Liver (tissue), 9 donors: ENCODE results near the gene SLC24A1. TPM values are rescaled to one million over a fixed set of nuclear protein-coding genes. Genes with fewer than 3 reads are reported as not detected.

Source experiments
- DNase-seq: peaks from one replicate; pipeline ENCODE4 v3.0.0-alpha.2; 2017; ENCODE audit warnings: low spot score
- H3K27ac ChIP-seq, 2 donors: one replicate each; pipeline ENCODE4 v1.7.0; 2013; ENCODE audit warnings: inconsistent platforms in 2 of 2, low read length in 2 of 2, control low read depth in 1 of 2, low read depth in 1 of 2, mild to moderate bottlenecking in 1 of 2
- H3K27me3 ChIP-seq, 4 donors: one replicate each; pipeline versions ENCODE4 v1.6.1 to v1.7.0; 2013; ENCODE audit warnings: low read length in 3 of 4, inconsistent platforms in 1 of 4, mild to moderate bottlenecking in 1 of 4, moderate library complexity in 1 of 4; ENCODE audit not compliant: control insufficient read depth in 4 of 4, insufficient read depth in 4 of 4
- H3K36me3 ChIP-seq, 4 donors: one replicate each; pipeline versions ENCODE4 v1.6.1 to v1.7.0; 2013; ENCODE audit warnings: low read length in 3 of 4, mild to moderate bottlenecking in 3 of 4, low read depth in 1 of 4, moderate library complexity in 1 of 4; ENCODE audit not compliant: control insufficient read depth in 4 of 4, insufficient read depth in 3 of 4
- H3K4me1 ChIP-seq, 4 donors: one replicate each; pipeline versions ENCODE4 v1.6.1 to v1.7.0; 2013; ENCODE audit warnings: low read length in 3 of 4, mild to moderate bottlenecking in 3 of 4, moderate library complexity in 1 of 4; ENCODE audit not compliant: control insufficient read depth in 4 of 4, insufficient read depth in 4 of 4
- H3K4me3 ChIP-seq, 3 donors: one replicate each; pipeline versions ENCODE4 v1.6.1 to v1.7.0; 2013; ENCODE audit warnings: low read length in 3 of 3, control low read depth in 1 of 3, low read depth in 1 of 3, mild to moderate bottlenecking in 1 of 3
- H3K9ac ChIP-seq, 2 donors: one replicate each; pipeline ENCODE4 v1.7.0; 2013; ENCODE audit warnings: low read length in 2 of 2, mild to moderate bottlenecking in 2 of 2, moderate library complexity in 2 of 2, control low read depth in 1 of 2, low read depth in 1 of 2
- H3K9me3 ChIP-seq, 4 donors: one replicate each; pipeline versions ENCODE4 v1.6.1 to v1.7.0; 2013; ENCODE audit warnings: low read length in 3 of 4; ENCODE audit not compliant: control insufficient read depth in 4 of 4
- EGR1 ChIP-seq, 2 donors: IDR thresholded peaks; 2 replicates each; pipeline ENCODE4 v1.6.1; 2016 to 2018; ENCODE audit warnings: antibody characterized with exemption in 2 of 2, low read depth in 2 of 2
- FOXA1 ChIP-seq: IDR thresholded peaks from 2 replicates; pipeline ENCODE4 v1.6.1; 2016; ENCODE audit warnings: antibody characterized with exemption
- FOXA2 ChIP-seq: IDR thresholded peaks from 2 replicates; pipeline ENCODE4 v1.6.1; 2016; ENCODE audit warnings: antibody characterized with exemption
- GABPA ChIP-seq, 2 donors: IDR thresholded peaks in 1 of 2; conservative IDR thresholded peaks in 1 of 2; 2 replicates each; pipeline ENCODE4 v1.6.1; 2016; ENCODE audit warnings: antibody characterized with exemption in 2 of 2, mild to moderate bottlenecking in 1 of 2, moderate library complexity in 1 of 2
- HNF4A ChIP-seq, 2 donors: conservative IDR thresholded peaks; 2 replicates each; pipeline ENCODE4 v1.6.1; 2016; ENCODE audit warnings: antibody characterized with exemption in 2 of 2, mild to moderate bottlenecking in 2 of 2
- HNF4G ChIP-seq: IDR thresholded peaks from 2 replicates; pipeline ENCODE4 v1.6.1; 2016; ENCODE audit warnings: antibody characterized with exemption
- JUND ChIP-seq, 2 donors: IDR thresholded peaks; 2 replicates each; pipeline ENCODE4 v1.6.1; 2016; ENCODE audit warnings: antibody characterized with exemption in 2 of 2
- NR2F2 ChIP-seq: IDR thresholded peaks from 2 replicates; pipeline ENCODE4 v1.6.1; 2016; ENCODE audit warnings: antibody characterized with exemption
- RAD21 ChIP-seq, 2 donors: IDR thresholded peaks; 2 replicates each; pipeline ENCODE4 v1.6.1; 2016; ENCODE audit warnings: antibody characterized with exemption in 2 of 2, mild to moderate bottlenecking in 2 of 2
- REST ChIP-seq: IDR thresholded peaks from 2 replicates; pipeline ENCODE4 v1.6.1; 2016; ENCODE audit warnings: antibody characterized with exemption, mild to moderate bottlenecking
- RXRA ChIP-seq, 2 donors: IDR thresholded peaks; 2 replicates each; pipeline ENCODE4 v1.6.1; 2017 to 2018; ENCODE audit warnings: antibody characterized with exemption in 2 of 2, mild to moderate bottlenecking in 1 of 2
- SP1 ChIP-seq: IDR thresholded peaks from 2 replicates; pipeline ENCODE4 v1.6.1; 2018; ENCODE audit warnings: antibody characterized with exemption, mild to moderate bottlenecking
- TAF1 ChIP-seq: conservative IDR thresholded peaks from 2 replicates; pipeline ENCODE4 v1.6.1; 2016; ENCODE audit warnings: antibody characterized with exemption, mild to moderate bottlenecking
- YY1 ChIP-seq: IDR thresholded peaks from 2 replicates; pipeline ENCODE4 v1.6.1; 2016; ENCODE audit warnings: antibody characterized with exemption, mild to moderate bottlenecking
- ZBTB33 ChIP-seq: IDR thresholded peaks from 2 replicates; pipeline ENCODE4 v1.6.1; 2016; ENCODE audit warnings: antibody characterized with exemption
- WGBS: extraction: QIAGEN DNeasy Blood & Tissue Kit; methylation state at CpG from one replicate; pipeline ENCODE4 v1.1.7; 2013; 5-methylcytosine and 5-hydroxymethylcytosine counted together
- polyA plus RNA-seq, 2 donors: library from polyadenylated mRNA; stranded (reverse) in 1 of 2; unstranded in 1 of 2; fragments of 200-250 nt in 1 of 2; fragments of >200 nt in 1 of 2; fragmentation: Nextera tagmentation in 1 of 2; extraction: Ambion mirVana in 1 of 2; gene quantifications; one replicate each; pipeline versions ENCODE4 v1.2.1 to v1.2.3, GENCODE V29; 2013 to 2015
- total RNA-seq, 2 donors: library from RNA; depleted of rRNA; stranded (reverse); fragments of >200 nt; gene quantifications; one replicate each; pipeline ENCODE4 v1.2.3, GENCODE V29; 2014
- TF ChIP-seq, protein P1 (sequence below): IDR thresholded peaks from 2 replicates; pipeline ENCODE4 v1.6.1; 2016; ENCODE audit warnings: antibody characterized with exemption
- TF ChIP-seq, protein P2 (sequence below): fragments of 150-350 bp; IDR thresholded peaks from 2 replicates; pipeline ENCODE4 v1.5.1; 2017; ENCODE audit warnings: improper control_type of control experiment, low read depth, low read length; ENCODE audit not compliant: missing input control
- donor health status: healthy.
- donor health status: healthy.
- donor health status: healthy.
- donor health status: healthy.
- donor health status: healthy.

SLC24A1 gene
- total and polyA plus RNA-seq, 4 donors: 1.8 to 3.3 (median 2.2) TPM

DNA sequence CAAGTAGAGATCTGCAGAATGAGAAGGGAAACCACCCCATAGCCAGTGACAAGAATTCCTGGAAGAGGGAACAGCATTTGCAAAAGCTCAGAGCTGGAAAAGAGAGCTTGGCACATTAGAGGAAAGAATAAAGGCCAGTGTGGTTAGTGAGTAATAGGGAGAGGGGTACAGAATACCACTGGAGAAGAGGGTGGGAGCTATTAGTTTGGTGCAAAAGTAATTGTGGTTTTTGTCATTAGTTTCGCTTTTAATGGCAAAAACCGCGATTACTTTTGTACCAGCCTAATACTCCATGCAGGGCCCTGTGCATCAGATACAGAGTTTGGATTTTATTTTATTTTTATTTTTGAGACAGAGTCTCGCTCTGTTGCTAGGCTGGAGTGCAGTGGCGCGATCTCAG, 9.8 kb downstream of the SLC24A1 start:
- no peaks in the 10 kb centered on the region for H3K36me3 ChIP-seq
- no peaks in the 10 kb centered on the region for H3K4me1 ChIP-seq
- H3K4me3 ChIP-seq: no peak overlapping the region
- H3K27me3 ChIP-seq: no peaks in the 10 kb centered on the region
- no peak overlapping the region for H3K9ac ChIP-seq
- TF ChIP-seq YY1 (no peak), HNF4G (no peak), HNF4A (conservative IDR thresholded peaks at IDR 0.05) (no peak), FOXA2 (no peak), TAF1 (no peak), NR2F2 (no peak), EGR1 (IDR thresholded peaks at IDR 0.05; ENCODE audit: low read depth in 2 of 2) (no peak), ZBTB33 (no peak), FOXA1 (no peak), GABPA (IDR thresholded peaks at IDR 0.05 in 1 of 2, conservative IDR thresholded peaks at IDR 0.05 in 1 of 2) (no peak), RXRA (IDR thresholded peaks at IDR 0.05) (no peak), SP1 (no peak), REST (no peak), RAD21 (IDR thresholded peaks at IDR 0.05) (no peak)
- TF ChIP-seq, protein P1, sequence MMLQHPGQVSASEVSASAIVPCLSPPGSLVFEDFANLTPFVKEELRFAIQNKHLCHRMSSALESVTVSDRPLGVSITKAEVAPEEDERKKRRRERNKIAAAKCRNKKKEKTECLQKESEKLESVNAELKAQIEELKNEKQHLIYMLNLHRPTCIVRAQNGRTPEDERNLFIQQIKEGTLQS: no peak
- TF ChIP-seq, protein P2, sequence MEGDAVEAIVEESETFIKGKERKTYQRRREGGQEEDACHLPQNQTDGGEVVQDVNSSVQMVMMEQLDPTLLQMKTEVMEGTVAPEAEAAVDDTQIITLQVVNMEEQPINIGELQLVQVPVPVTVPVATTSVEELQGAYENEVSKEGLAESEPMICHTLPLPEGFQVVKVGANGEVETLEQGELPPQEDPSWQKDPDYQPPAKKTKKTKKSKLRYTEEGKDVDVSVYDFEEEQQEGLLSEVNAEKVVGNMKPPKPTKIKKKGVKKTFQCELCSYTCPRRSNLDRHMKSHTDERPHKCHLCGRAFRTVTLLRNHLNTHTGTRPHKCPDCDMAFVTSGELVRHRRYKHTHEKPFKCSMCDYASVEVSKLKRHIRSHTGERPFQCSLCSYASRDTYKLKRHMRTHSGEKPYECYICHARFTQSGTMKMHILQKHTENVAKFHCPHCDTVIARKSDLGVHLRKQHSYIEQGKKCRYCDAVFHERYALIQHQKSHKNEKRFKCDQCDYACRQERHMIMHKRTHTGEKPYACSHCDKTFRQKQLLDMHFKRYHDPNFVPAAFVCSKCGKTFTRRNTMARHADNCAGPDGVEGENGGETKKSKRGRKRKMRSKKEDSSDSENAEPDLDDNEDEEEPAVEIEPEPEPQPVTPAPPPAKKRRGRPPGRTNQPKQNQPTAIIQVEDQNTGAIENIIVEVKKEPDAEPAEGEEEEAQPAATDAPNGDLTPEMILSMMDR: no peak
- DNase-seq: no peak
- no peak overlapping the region for H3K27ac ChIP-seq
- no peaks in the 10 kb centered on the region for H3K9me3 ChIP-seq
- WGBS: 91% methylated on average over 6 of the region's 6 CpGs

DNA sequence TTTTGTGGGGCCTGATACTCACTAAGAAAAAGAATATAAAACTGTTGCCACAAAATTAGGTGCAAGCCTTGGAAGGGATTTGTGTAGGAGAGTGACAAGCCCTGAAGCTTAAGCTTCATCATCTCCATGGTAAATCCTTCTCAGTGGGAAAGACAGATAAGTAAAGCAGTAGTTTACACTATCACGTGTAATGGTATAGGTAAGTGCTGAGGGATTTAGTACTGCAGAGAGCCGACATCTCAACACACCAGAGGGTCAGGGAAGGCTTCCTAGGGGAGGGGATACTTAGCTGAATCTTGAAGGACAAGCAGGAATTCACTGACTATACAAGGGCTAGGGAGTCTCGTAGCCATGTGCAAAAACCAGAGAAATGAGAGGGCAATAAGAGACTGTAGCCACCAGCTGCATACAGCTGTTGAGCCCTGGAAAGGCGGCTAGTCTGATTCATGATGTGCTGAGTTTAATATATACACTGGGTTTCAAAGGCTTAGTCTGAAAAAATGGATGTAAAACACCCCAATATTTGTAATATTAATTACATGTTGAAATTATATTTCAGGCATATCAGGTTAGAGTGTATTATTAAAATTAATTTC, 11.1 kb downstream of the SLC24A1 start:
- Histone ChIP-seq H3K9me3 (no peaks in the 10 kb centered on the region), H3K4me1 (no peaks in the 10 kb centered on the region), H3K36me3 (no peaks in the 10 kb centered on the region), H3K27me3 (no peaks in the 10 kb centered on the region), H3K9ac (no peak overlapping the region), H3K4me3 (no peak overlapping the region), H3K27ac (no peak overlapping the region)
- 86% methylated on average over 4 of the region's 4 CpGs for whole genome bisulfite sequencing
- DNase-seq: no peak
- TF ChIP-seq, protein P2: no peak
- no peak for TF ChIP-seq FOXA1
- TF ChIP-seq REST: no peak
- no peak for TF ChIP-seq JUND (IDR thresholded peaks at IDR 0.05)
- TF ChIP-seq RXRA (IDR thresholded peaks at IDR 0.05): no peak
- TF ChIP-seq NR2F2: no peak
- TF ChIP-seq FOXA2: no peak
- TF ChIP-seq RAD21 (IDR thresholded peaks at IDR 0.05): no peak
- TF ChIP-seq TAF1: no peak
- TF ChIP-seq HNF4G: no peak
- no peak for TF ChIP-seq HNF4A (conservative IDR thresholded peaks at IDR 0.05)
- no peak for TF ChIP-seq GABPA (IDR thresholded peaks at IDR 0.05 in 1 of 2, conservative IDR thresholded peaks at IDR 0.05 in 1 of 2)
- TF ChIP-seq, protein P1: no peak
- TF ChIP-seq YY1: no peak
- no peak for TF ChIP-seq EGR1 (IDR thresholded peaks at IDR 0.05; ENCODE audit: low read depth in 2 of 2)
